Trophoblast cell (in vitro differentiated cells and primary cell): ENCODE measurements around the gene FRS3. TPM values are rescaled to one million over a fixed set of nuclear protein-coding genes. Genes with fewer than 3 reads are reported as not detected.
A peak's percentile ranks its signal among the peaks of the same experiment; 100 is the strongest.

Source experiments
- DNase-seq, 2 donors: peaks; one replicate each; pipeline ENCODE4 v3.0.0-alpha.2; 2016
- H2AFZ ChIP-seq: 2 replicates; pipeline ENCODE4 v1.6.1; 2013; ENCODE audit warnings: low read length, moderate library complexity, mild to moderate bottlenecking; ENCODE audit not compliant: insufficient read depth, poor library complexity
- H2AK5ac ChIP-seq: 2 replicates; pipeline ENCODE4 v1.6.1; 2013; ENCODE audit warnings: mild to moderate bottlenecking, low read length
- H2BK120ac ChIP-seq: 2 replicates; pipeline ENCODE4 v1.6.1; 2013; ENCODE audit warnings: low read length, mild to moderate bottlenecking, moderate library complexity; ENCODE audit not compliant: insufficient read depth, poor library complexity
- H2BK12ac ChIP-seq: 2 replicates; pipeline ENCODE4 v1.6.1; 2013; ENCODE audit warnings: mild to moderate bottlenecking, low read length, moderate library complexity
- H2BK5ac ChIP-seq: 2 replicates; pipeline ENCODE4 v1.6.1; 2013; ENCODE audit warnings: low read length, low read depth, moderate library complexity, mild to moderate bottlenecking; ENCODE audit not compliant: poor library complexity
- H3K14ac ChIP-seq: 2 replicates; pipeline ENCODE4 v1.6.1; 2013; ENCODE audit warnings: mild to moderate bottlenecking, low read length
- H3K18ac ChIP-seq: 2 replicates; pipeline ENCODE4 v1.6.1; 2013; ENCODE audit warnings: mild to moderate bottlenecking, low read length
- H3K23ac ChIP-seq: 2 replicates; pipeline ENCODE4 v1.6.1; 2013; ENCODE audit warnings: low read length
- H3K27ac ChIP-seq: 2 replicates; pipeline ENCODE4 v1.5.1; 2013; ENCODE audit warnings: low read depth, mild to moderate bottlenecking, inconsistent platforms, low read length, moderate library complexity
- H3K27me3 ChIP-seq: 2 replicates; pipeline ENCODE4 v1.6.1; 2013; ENCODE audit warnings: inconsistent platforms, mild to moderate bottlenecking, low read length, moderate library complexity; ENCODE audit not compliant: insufficient read depth
- H3K36me3 ChIP-seq, 2 experiments: 1 replicate in 1 of 2; 2 replicates in 1 of 2; pipeline ENCODE4 v1.6.1; 2013; ENCODE audit warnings: low read length in 2 of 2, mild to moderate bottlenecking in 2 of 2, moderate library complexity in 1 of 2; ENCODE audit not compliant: insufficient read depth in 2 of 2, control insufficient read depth in 1 of 2
- H3K4ac ChIP-seq: 2 replicates; pipeline ENCODE4 v1.6.1; 2013; ENCODE audit warnings: low read depth, mild to moderate bottlenecking, low read length, moderate library complexity
- H3K4me1 ChIP-seq, 2 experiments: 1 replicate in 1 of 2; 2 replicates in 1 of 2; pipeline ENCODE4 v1.6.1; 2013; ENCODE audit warnings: low read length in 2 of 2, mild to moderate bottlenecking in 2 of 2, moderate library complexity in 1 of 2; ENCODE audit not compliant: insufficient read depth in 2 of 2, control insufficient read depth in 1 of 2
- H3K4me2 ChIP-seq: 2 replicates; pipeline ENCODE4 v1.6.1; 2013; ENCODE audit warnings: inconsistent platforms, mild to moderate bottlenecking, low read length, moderate library complexity
- H3K4me3 ChIP-seq: 2 replicates; pipeline ENCODE4 v1.5.1; 2013; ENCODE audit warnings: mild to moderate bottlenecking, low read depth, low read length, inconsistent platforms
- H3K79me1 ChIP-seq: one replicate; pipeline ENCODE4 v1.6.1; 2013; ENCODE audit warnings: low read length
- H3K79me2 ChIP-seq: 2 replicates; pipeline ENCODE4 v1.6.1; 2013; ENCODE audit warnings: low read length, mild to moderate bottlenecking; ENCODE audit not compliant: control insufficient read depth, insufficient read depth, poor library complexity
- H3K9ac ChIP-seq: 2 replicates; pipeline ENCODE4 v1.6.1; 2013; ENCODE audit warnings: mild to moderate bottlenecking, low read length
- H3K9me3 ChIP-seq: 2 replicates; pipeline ENCODE4 v1.6.1; 2013; ENCODE audit warnings: low read depth, mild to moderate bottlenecking, control low read depth, inconsistent platforms, low read length; ENCODE audit not compliant: insufficient read depth
- H4K12ac ChIP-seq: 2 replicates; pipeline ENCODE4 v1.6.1; 2013; ENCODE audit warnings: low read depth, mild to moderate bottlenecking, low read length, moderate library complexity
- H4K8ac ChIP-seq: 2 replicates; pipeline ENCODE4 v1.6.1; 2013; ENCODE audit warnings: low read depth, mild to moderate bottlenecking, low read length, moderate library complexity
- H4K91ac ChIP-seq: one replicate; pipeline ENCODE4 v1.6.1; 2013; ENCODE audit warnings: low read depth, mild to moderate bottlenecking, low read length, moderate library complexity
- WGBS: extraction: QIAGEN DNeasy Blood & Tissue Kit; methylation state at CpG from one replicate; pipeline ENCODE4 v1.1.7; 2013; ENCODE audit warnings: missing lambda C conversion rate; ENCODE audit not compliant: insufficient read length, insufficient coverage; ENCODE audit errors: extremely low coverage; 5-methylcytosine and 5-hydroxymethylcytosine counted together
- polyA plus RNA-seq: library from polyadenylated mRNA; stranded (reverse); fragments of 200-250 nt; gene quantifications from 2 replicates; pipeline ENCODE4 v1.2.3, GENCODE V29; 2013

The FRS3 gene, protein sequence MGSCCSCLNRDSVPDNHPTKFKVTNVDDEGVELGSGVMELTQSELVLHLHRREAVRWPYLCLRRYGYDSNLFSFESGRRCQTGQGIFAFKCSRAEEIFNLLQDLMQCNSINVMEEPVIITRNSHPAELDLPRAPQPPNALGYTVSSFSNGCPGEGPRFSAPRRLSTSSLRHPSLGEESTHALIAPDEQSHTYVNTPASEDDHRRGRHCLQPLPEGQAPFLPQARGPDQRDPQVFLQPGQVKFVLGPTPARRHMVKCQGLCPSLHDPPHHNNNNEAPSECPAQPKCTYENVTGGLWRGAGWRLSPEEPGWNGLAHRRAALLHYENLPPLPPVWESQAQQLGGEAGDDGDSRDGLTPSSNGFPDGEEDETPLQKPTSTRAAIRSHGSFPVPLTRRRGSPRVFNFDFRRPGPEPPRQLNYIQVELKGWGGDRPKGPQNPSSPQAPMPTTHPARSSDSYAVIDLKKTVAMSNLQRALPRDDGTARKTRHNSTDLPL
- 3.6 and 4.1 TPM in 2 replicates for polyA plus RNA-seq

DNA sequence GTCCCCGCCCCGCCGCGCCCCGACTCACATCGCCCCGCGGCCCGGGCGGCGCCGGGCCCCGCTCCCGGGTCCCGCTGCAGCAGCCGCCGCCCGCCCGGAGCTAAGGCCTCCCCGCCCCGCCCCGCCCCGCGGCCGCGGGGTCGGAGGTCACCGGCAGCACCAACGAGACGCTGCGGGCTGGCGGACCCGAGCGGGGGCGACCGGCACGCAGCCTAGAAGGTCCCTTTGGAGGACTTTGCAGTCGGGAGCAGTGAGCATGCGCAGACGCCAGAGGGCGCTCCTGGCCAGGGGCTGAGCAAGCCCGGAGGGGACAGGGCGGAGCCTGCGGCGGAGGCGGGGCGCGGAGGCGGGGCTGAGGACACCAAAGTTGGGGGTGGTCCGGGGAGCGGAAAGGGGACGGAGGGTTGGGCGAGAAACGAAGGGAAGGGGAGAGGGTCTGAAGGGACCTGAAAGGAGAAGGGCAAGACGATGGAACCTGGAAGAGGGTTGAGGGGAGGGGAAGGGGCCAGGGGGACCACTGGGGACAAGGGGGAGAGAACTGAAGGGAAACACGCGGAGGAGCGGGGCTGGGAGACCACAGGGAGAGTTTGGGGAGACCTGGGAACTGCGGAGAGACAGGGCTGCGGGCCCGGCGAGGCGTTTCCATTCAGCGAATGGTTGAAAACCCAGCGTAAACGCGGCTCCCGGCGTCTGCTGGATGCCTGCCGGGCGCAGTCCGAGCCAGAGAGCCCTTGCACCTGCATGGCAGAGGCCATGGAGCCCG, at the start of gene FRS3:
TSS of gene FRS3 (minus strand) at position 113 of the 763 bp plus-strand sequence. CDS start 2,913 bp downstream, outside the sequence.
- H2AFZ ChIP-seq: peak within 1 kb of the TSS; percentile 75
- H2BK120ac ChIP-seq: peak within 1 kb of the TSS; percentile 34
- H2AK5ac ChIP-seq: peak within 1 kb of the TSS; percentile 3
- H3K23ac ChIP-seq: no peak within 1 kb of the TSS
- whole genome bisulfite sequencing: no CpG with 5 or more reads among the region's 73 CpGs
- H3K4me1 ChIP-seq: peaks cover 9 to 18% of the 10 kb centered on the region in 2 experiments
- H3K36me3 ChIP-seq: peaks cover 7 to 9% of the 10 kb centered on the region in 2 experiments
- H2BK5ac ChIP-seq: no peak within 1 kb of the TSS
- peak within 1 kb of the TSS; percentile 63 for H4K91ac ChIP-seq
- H3K79me2 ChIP-seq: no peaks in the 10 kb centered on the region
- no peaks in the 10 kb centered on the region for H3K27me3 ChIP-seq
- H3K14ac ChIP-seq: peak within 1 kb of the TSS; percentile 29
- no peak within 1 kb of the TSS for H3K27ac ChIP-seq
- H3K18ac ChIP-seq: peak within 1 kb of the TSS; percentile 72
- peaks cover 2% of the 10 kb centered on the region for H3K79me1 ChIP-seq
- peak within 1 kb of the TSS; percentile 25 for H4K8ac ChIP-seq
- H3K9ac ChIP-seq: peak within 1 kb of the TSS; percentile 78
- H3K4me3 ChIP-seq: peak within 1 kb of the TSS; percentile 72
- peak; percentile 94 to 98 for DNase-seq
- peak within 1 kb of the TSS; percentile 11 for H4K12ac ChIP-seq
- no peaks in the 10 kb centered on the region for H3K9me3 ChIP-seq
- peak within 1 kb of the TSS; percentile 90 for H3K4me2 ChIP-seq
- H3K4ac ChIP-seq: peak within 1 kb of the TSS; percentile 7
- H2BK12ac ChIP-seq: no peak within 1 kb of the TSS

DNA sequence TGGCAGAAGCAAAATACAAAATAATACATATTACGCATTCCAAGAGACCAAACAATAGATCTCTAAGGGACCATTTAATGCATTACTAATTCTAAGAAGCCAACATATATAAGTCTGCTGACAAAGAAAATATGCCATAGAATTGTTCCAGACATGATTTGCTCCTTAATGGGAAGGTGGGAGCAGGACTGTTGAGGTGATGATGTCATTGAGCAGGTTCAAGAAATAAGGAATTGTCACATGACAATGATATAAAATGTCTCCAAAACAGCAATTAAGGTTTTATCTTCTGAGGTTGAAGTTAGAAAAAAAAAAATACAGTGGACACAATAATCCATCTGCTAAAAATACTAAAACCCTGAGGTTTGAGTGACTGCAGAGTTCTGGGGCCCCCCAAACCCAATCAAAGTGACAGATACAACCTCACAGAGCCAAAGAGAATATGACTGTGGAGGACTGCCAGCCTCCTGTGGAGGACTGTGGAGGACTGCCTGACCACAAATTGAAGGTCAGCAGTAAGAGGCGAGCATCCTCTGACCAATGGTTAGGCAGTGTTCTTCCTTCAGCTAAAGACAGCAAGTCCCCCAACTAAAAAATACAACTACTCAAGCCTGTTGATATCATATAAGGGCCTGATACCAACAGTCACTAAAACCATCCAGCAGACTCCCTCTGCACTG, 46.8 kb upstream of the FRS3 start:
- no peak overlapping the region for H4K8ac ChIP-seq
- H2AK5ac ChIP-seq: no peak overlapping the region
- no peak overlapping the region for H4K12ac ChIP-seq
- no peak overlapping the region for H2BK5ac ChIP-seq
- no peak overlapping the region for H2BK120ac ChIP-seq
- no peaks in the 10 kb centered on the region for H3K79me2 ChIP-seq
- H3K4ac ChIP-seq: no peak overlapping the region
- no peak overlapping the region for H3K27ac ChIP-seq
- H3K9ac ChIP-seq: no peak overlapping the region
- no peak overlapping the region for H3K18ac ChIP-seq
- no peak overlapping the region for H4K91ac ChIP-seq
- DNase-seq: no peak
- H3K4me2 ChIP-seq: no peak overlapping the region
- H3K4me3 ChIP-seq: no peak overlapping the region
- no peaks in the 10 kb centered on the region for H3K9me3 ChIP-seq
- no CpG with 5 or more reads among the region's 2 CpGs for WGBS
- no peak overlapping the region for H2BK12ac ChIP-seq
- peaks cover 0 to 4% of the 10 kb centered on the region in 2 experiments for H3K4me1 ChIP-seq
- H3K79me1 ChIP-seq: no peaks in the 10 kb centered on the region
- no peak overlapping the region for H2AFZ ChIP-seq
- no peak overlapping the region for H3K14ac ChIP-seq
- H3K36me3 ChIP-seq: no peaks in the 10 kb centered on the region
- no peaks in the 10 kb centered on the region for H3K27me3 ChIP-seq
- no peak overlapping the region for H3K23ac ChIP-seq

DNA sequence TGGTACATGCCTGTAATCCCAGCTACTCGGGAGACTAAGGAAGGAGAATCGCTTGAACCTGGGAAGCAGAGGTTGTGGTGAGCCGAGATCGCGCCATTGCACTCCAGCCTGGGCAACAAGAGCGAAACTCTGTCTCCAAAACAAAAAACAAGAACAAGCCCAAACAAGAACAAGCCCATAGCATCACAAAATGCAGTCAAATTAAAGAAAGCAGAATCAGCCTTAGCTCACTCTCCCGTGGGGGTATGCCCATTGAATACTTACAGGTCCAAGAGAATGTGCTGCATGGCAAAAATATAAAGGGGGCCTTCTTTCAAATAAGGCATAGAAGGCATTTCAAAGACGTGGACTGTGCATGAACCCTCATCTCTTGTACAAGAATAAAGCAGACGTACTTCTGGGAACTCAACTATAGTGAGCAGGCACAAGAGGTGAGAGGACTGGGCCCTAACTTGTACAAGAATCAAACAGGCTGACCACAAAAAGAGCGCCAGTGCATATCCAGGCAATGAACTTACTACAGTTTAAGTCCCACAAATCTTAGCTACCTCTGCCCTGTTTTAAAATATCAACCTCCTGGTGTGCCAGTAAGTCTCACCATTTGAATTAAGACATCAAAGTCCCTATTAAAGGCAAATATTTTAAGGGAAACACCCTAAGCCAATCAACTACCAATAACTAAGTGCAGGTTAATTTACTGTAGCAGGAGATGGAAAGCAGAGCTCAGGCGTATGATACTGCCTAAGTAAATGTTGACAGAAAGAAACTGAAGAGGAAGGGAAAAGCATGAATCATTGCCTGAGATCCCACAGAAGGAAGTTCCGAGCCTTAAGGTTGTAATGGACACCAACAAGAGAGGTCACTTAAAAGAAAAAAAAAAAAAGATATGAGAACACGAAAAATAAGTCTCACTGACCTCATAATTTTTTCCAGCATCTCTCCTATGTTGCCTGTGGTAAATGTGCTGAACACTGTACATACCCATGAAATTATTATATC, 45.2 kb upstream of the FRS3 start:
- no peaks in the 10 kb centered on the region for H3K79me1 ChIP-seq
- no peaks in the 10 kb centered on the region for H3K27me3 ChIP-seq
- H3K4ac ChIP-seq: no peak overlapping the region
- no peak for DNase-seq
- no peak overlapping the region for H3K4me3 ChIP-seq
- H3K23ac ChIP-seq: no peak overlapping the region
- no peak overlapping the region for H2BK120ac ChIP-seq
- no peak overlapping the region for H4K91ac ChIP-seq
- no CpG with 5 or more reads among the region's 13 CpGs for WGBS
- H2BK12ac ChIP-seq: peak overlapping the region; percentile 31
- no peak overlapping the region for H2AK5ac ChIP-seq
- H3K27ac ChIP-seq: no peak overlapping the region
- no peak overlapping the region for H4K12ac ChIP-seq
- H3K18ac ChIP-seq: no peak overlapping the region
- H3K4me2 ChIP-seq: no peak overlapping the region
- H3K9me3 ChIP-seq: no peaks in the 10 kb centered on the region
- H2BK5ac ChIP-seq: no peak overlapping the region
- no peak overlapping the region for H3K14ac ChIP-seq
- H2AFZ ChIP-seq: no peak overlapping the region
- no peaks in the 10 kb centered on the region for H3K36me3 ChIP-seq
- H3K9ac ChIP-seq: no peak overlapping the region
- no peaks in the 10 kb centered on the region for H3K79me2 ChIP-seq
- H3K4me1 ChIP-seq: peaks cover 0 to 4% of the 10 kb centered on the region in 2 experiments
- no peak overlapping the region for H4K8ac ChIP-seq
